HepG2 (cell line): ENCODE results near the gene CD207. TPM values are rescaled to one million over a fixed set of nuclear protein-coding genes. Genes with fewer than 3 reads are reported as not detected.
A peak's percentile ranks its signal among the peaks of the same experiment; 100 is the strongest.

Source experiments
- AGO2 ChIP-seq: fragments of 200-400 bp; formaldehyde crosslinking; optimal IDR thresholded peaks from 2 replicates; pipeline ENCODE3; 2017; ENCODE audit warnings: mild to moderate bottlenecking, low read depth, low read length, moderate library complexity
- ATF7 ChIP-seq, 2 experiments: fragments of 450-650 bp in 1 of 2; sonication (generic) in 1 of 2; formaldehyde crosslinking in 1 of 2; IDR thresholded peaks; 2 replicates each; pipeline versions ENCODE4 v1.4.0 to v1.6.1; 2016 to 2020; ENCODE audit warnings: antibody characterized with exemption in 1 of 2, mild to moderate bottlenecking in 1 of 2, missing genetic modification reagents in 1 of 2
- ATM ChIP-seq: fragments of 450-650 bp; IDR thresholded peaks from 2 replicates; pipeline ENCODE4 v1.7.1; 2017; ENCODE audit warnings: mild to moderate bottlenecking, borderline replicate concordance
- EED ChIP-seq: sonication (generic); formaldehyde crosslinking; IDR thresholded peaks from 2 replicates; pipeline ENCODE4 v1.5.0; 2020; ENCODE audit warnings: mild to moderate bottlenecking, missing genetic modification reagents
- FOXK1 ChIP-seq: sonication (generic); formaldehyde crosslinking; IDR thresholded peaks from 2 replicates; pipeline ENCODE4 v1.4.0; 2020; ENCODE audit warnings: low read depth, missing genetic modification reagents, borderline replicate concordance
- GTF2F1 ChIP-seq: fragments of 150-350 bp; IDR thresholded peaks from 2 replicates; pipeline ENCODE4 v1.6.1; 2014; ENCODE audit warnings: low read length
- HIVEP1 ChIP-seq: sonication (generic); formaldehyde crosslinking; IDR thresholded peaks from 2 replicates; pipeline ENCODE4 v1.4.0; 2020; ENCODE audit warnings: mild to moderate bottlenecking, missing genetic modification reagents
- MAFK ChIP-seq, 2 experiments: IDR thresholded peaks in 1 of 2; conservative IDR thresholded peaks in 1 of 2; 2 replicates each; pipeline ENCODE4 v1.6.1; 2011; ENCODE audit warnings: improper control_type of control experiment in 2 of 2, low read length in 2 of 2
- MLLT10 ChIP-seq: sonication (generic); formaldehyde crosslinking; IDR thresholded peaks from 2 replicates; pipeline ENCODE4 v1.4.0; 2020; ENCODE audit warnings: missing genetic modification reagents
- NR3C1 ChIP-seq: sonication (generic); formaldehyde crosslinking; IDR thresholded peaks from 2 replicates; pipeline ENCODE4 v1.4.0; 2020; ENCODE audit warnings: missing genetic modification reagents
- REXO4 ChIP-seq: sonication (generic); formaldehyde crosslinking; IDR thresholded peaks from 2 replicates; pipeline ENCODE4 v1.8.0; 2022; ENCODE audit warnings: missing genetic modification reagents, mild to moderate bottlenecking, borderline replicate concordance
- RXRB ChIP-seq: IDR thresholded peaks from 2 replicates; pipeline ENCODE4 v1.6.1; 2016; ENCODE audit warnings: borderline replicate concordance, missing genetic modification reagents, missing compliant biosample characterization
- TBL1XR1 ChIP-seq: fragments of 150-350 bp; IDR thresholded peaks from 2 replicates; pipeline ENCODE4 v1.6.1; 2014; ENCODE audit warnings: borderline replicate concordance, low read length; ENCODE audit not compliant: partially characterized antibody
- TBP ChIP-seq: sonication (generic); formaldehyde crosslinking; IDR thresholded peaks from 2 replicates; pipeline ENCODE4 v1.5.0; 2020; ENCODE audit warnings: missing genetic modification reagents
- TCF7L2 ChIP-seq: IDR thresholded peaks from 2 replicates; pipeline ENCODE4 v1.6.1; 2011; ENCODE audit warnings: mild to moderate bottlenecking, low read depth, low read length, moderate library complexity
- ZNF234 ChIP-seq: sonication (generic); formaldehyde crosslinking; conservative IDR thresholded peaks from 2 replicates; pipeline ENCODE4 v1.5.1; 2020; ENCODE audit warnings: mild to moderate bottlenecking, missing genetic modification reagents
- ZNF263 ChIP-seq: sonication (generic); formaldehyde crosslinking; IDR thresholded peaks from 2 replicates; pipeline ENCODE4 v1.4.0; 2020; ENCODE audit warnings: missing genetic modification reagents
- ZNF282 ChIP-seq: fragments of 450-650 bp; IDR thresholded peaks from 2 replicates; pipeline ENCODE4 v1.6.1; 2018; ENCODE audit not compliant: partially characterized antibody
- ZNF501 ChIP-seq: sonication (generic); formaldehyde crosslinking; IDR thresholded peaks from 2 replicates; pipeline ENCODE4 v1.5.1; 2020; ENCODE audit warnings: mild to moderate bottlenecking, moderate library complexity, missing genetic modification reagents
- ZNF660 ChIP-seq: sonication (generic); formaldehyde crosslinking; IDR thresholded peaks from 2 replicates; pipeline ENCODE4 v1.5.1; 2020; ENCODE audit warnings: mild to moderate bottlenecking, low read depth, missing genetic modification reagents, borderline replicate concordance
- ZNF704 ChIP-seq: sonication (generic); formaldehyde crosslinking; IDR thresholded peaks from 2 replicates; pipeline ENCODE4 v1.8.1; 2023; ENCODE audit warnings: mild to moderate bottlenecking, inconsistent platforms, moderate library complexity, missing genetic modification reagents, borderline replicate concordance
- ZNF780A ChIP-seq: sonication (generic); formaldehyde crosslinking; IDR thresholded peaks from 2 replicates; pipeline ENCODE4 v1.8.0; 2022; ENCODE audit warnings: mild to moderate bottlenecking, missing genetic modification reagents, moderate library complexity
- ZNF891 ChIP-seq: sonication (generic); formaldehyde crosslinking; IDR thresholded peaks from 2 replicates; pipeline ENCODE4 v1.5.0; 2020; ENCODE audit warnings: mild to moderate bottlenecking, missing genetic modification reagents
- polyA plus RNA-seq, 8 experiments: library from polyadenylated mRNA; depleted of rRNA in 3 of 8; stranded (reverse) in 7 of 8; unstranded in 1 of 8; fragments of >200 nt; fragmentation: Illumina TruSeq in 4 of 8; extraction: Trizol in 4 of 8; gene quantifications; 2 replicates each; pipeline versions ENCODE4 v1.2.1 to v1.2.3, GENCODE V29; 2011 to 2016; ENCODE audit warnings: low read depth in 4 of 8, missing spikeins in 1 of 8, mixed read lengths in 1 of 8; ENCODE audit not compliant: insufficient read depth in 1 of 8
- total RNA-seq, 5 experiments: library from RNA; depleted of rRNA; stranded (reverse); fragments of >200 nt; fragmentation: Illumina TruSeq; extraction: Trizol; gene quantifications; 2 replicates each; pipeline ENCODE4 v1.2.3, GENCODE V29; 2016; ENCODE audit warnings: low read depth in 1 of 5
- TF ChIP-seq, protein P1 (sequence below): sonication (generic); formaldehyde crosslinking; IDR thresholded peaks from 2 replicates; pipeline ENCODE4 v1.4.0; 2020; ENCODE audit warnings: mild to moderate bottlenecking, missing genetic modification reagents
- TF ChIP-seq, protein P2 (sequence below): sonication (generic); formaldehyde crosslinking; conservative IDR thresholded peaks from 2 replicates; pipeline ENCODE4 v1.4.0; 2020; ENCODE audit warnings: missing genetic modification reagents
- TF ChIP-seq, protein P3 (sequence below): sonication (generic); formaldehyde crosslinking; IDR thresholded peaks from 2 replicates; pipeline ENCODE4 v1.4.0; 2020; ENCODE audit warnings: missing genetic modification reagents, borderline replicate concordance

Gene CD207
- total and polyA plus RNA-seq, 2 of the 13 experiments (the other 11 are each of a cell fraction or from before 2014, with no cell fraction given): 0.09 to 0.15 TPM

DNA sequence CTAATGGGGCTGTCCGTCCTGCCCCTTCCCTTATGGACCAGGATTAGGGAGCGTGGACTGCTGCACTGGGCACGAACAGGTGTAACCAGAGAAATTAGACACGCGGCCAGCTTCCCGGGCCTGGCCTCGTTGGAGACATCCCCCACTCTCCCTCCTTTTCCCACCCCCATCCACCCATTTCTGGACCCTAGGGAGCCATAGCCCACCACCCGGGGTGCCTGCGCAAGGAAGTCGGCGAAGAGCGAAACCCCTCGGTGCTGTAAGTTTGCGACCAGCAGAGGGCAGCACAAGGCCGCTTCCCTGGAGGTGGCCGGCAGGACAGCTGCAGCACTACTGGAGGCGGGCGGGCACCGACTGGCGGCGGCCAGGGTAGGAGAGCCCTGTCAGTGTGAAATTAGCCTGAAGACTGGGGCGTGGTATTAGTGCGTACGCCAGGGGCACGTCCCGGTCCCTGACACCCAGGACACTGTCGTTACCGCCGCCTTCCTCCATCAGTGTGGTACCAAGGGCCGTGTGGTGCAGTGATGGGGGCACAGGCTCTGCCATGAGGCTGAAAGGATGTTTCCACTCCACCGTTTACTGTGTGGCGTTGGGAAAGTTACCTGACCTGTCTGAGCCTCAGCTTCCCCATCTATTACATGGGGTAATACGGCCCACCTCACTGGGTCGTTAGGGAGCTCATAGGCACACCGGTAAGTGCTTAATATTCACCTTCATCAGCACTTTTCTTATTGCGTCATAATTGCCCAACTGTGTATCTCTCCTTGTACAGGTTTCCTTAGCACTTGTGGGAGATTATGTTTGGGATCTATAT lies 36.0 kb upstream of the CD207 start (continued):
- 0 out of 2 replicates have a peak, but pooled peaks have one; percentile 29 for TF ChIP-seq FOXK1 (CRISPR knock-in tag)
- TF ChIP-seq TBP (CRISPR knock-in tag): no peak
- no peak for TF ChIP-seq ZNF660 (CRISPR knock-in tag)
- TF ChIP-seq ZNF704 (CRISPR knock-in tag): no peak
- TF ChIP-seq, protein P1, sequence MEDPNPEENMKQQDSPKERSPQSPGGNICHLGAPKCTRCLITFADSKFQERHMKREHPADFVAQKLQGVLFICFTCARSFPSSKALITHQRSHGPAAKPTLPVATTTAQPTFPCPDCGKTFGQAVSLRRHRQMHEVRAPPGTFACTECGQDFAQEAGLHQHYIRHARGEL (CRISPR knock-in tag): 0 out of 2 replicates have a peak, but pooled peaks have one; percentile 50
- peak; percentile 78 to 85 for TF ChIP-seq MAFK (conservative IDR thresholded peaks at IDR 0.05 in 1 of 2, IDR thresholded peaks at IDR 0.05 in 1 of 2; ENCODE audit: low read length in 2 of 2)
- no peak for TF ChIP-seq ZNF234 (CRISPR knock-in tag)
- TF ChIP-seq, protein P2, sequence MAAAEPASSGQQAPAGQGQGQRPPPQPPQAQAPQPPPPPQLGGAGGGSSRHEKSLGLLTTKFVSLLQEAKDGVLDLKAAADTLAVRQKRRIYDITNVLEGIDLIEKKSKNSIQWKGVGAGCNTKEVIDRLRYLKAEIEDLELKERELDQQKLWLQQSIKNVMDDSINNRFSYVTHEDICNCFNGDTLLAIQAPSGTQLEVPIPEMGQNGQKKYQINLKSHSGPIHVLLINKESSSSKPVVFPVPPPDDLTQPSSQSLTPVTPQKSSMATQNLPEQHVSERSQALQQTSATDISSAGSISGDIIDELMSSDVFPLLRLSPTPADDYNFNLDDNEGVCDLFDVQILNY (CRISPR knock-in tag): no peak
- TF ChIP-seq ATM: no peak
- no peak for TF ChIP-seq ZNF891 (CRISPR knock-in tag)
- TF ChIP-seq EED: peak; percentile 42; the same call in 1 of the 2 replicates
- no peak for TF ChIP-seq ATF7 (IDR thresholded peaks at IDR 0.05)
- TF ChIP-seq ATF7 (CRISPR knock-in tag; IDR thresholded peaks at IDR 0.05): no peak
- no peak for TF ChIP-seq MLLT10 (CRISPR knock-in tag)
- TF ChIP-seq ZNF501: peak; percentile 86
- no peak for TF ChIP-seq AGO2
- TF ChIP-seq, protein P3, sequence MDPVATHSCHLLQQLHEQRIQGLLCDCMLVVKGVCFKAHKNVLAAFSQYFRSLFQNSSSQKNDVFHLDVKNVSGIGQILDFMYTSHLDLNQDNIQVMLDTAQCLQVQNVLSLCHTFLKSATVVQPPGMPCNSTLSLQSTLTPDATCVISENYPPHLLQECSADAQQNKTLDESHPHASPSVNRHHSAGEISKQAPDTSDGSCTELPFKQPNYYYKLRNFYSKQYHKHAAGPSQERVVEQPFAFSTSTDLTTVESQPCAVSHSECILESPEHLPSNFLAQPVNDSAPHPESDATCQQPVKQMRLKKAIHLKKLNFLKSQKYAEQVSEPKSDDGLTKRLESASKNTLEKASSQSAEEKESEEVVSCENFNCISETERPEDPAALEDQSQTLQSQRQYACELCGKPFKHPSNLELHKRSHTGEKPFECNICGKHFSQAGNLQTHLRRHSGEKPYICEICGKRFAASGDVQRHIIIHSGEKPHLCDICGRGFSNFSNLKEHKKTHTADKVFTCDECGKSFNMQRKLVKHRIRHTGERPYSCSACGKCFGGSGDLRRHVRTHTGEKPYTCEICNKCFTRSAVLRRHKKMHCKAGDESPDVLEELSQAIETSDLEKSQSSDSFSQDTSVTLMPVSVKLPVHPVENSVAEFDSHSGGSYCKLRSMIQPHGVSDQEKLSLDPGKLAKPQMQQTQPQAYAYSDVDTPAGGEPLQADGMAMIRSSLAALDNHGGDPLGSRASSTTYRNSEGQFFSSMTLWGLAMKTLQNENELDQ (CRISPR knock-in tag): no peak
- TF ChIP-seq NR3C1 (CRISPR knock-in tag): no peak
- TF ChIP-seq ZNF282: no peak
- TF ChIP-seq TCF7L2: no peak
- peak; percentile 63; the same call in 1 of the 2 replicates for TF ChIP-seq RXRB (CRISPR knock-in tag)
- TF ChIP-seq HIVEP1 (CRISPR knock-in tag): peak; percentile 90
- TF ChIP-seq GTF2F1: no peak
- TF ChIP-seq TBL1XR1: no peak
- no peak for TF ChIP-seq REXO4
- 0 out of 2 replicates have a peak, but pooled peaks have one; percentile 27 for TF ChIP-seq ZNF780A (CRISPR knock-in tag)
- no peak for TF ChIP-seq ZNF263
